HG03571 (cell line): Measurements from ENCODE around the gene HMG20B.

Source experiments
- ATAC-seq: cut with Tn5 transposase; IDR thresholded peaks from one replicate; pipeline ENCODE4 v1.9.1; 2021; ENCODE audit not compliant: unreplicated experiment

The HMG20B gene

GRCh38 chr19:3605770-3606169 lies 33.0 kb downstream of the HMG20B start:
- ATAC-seq = no peak

DNA sequence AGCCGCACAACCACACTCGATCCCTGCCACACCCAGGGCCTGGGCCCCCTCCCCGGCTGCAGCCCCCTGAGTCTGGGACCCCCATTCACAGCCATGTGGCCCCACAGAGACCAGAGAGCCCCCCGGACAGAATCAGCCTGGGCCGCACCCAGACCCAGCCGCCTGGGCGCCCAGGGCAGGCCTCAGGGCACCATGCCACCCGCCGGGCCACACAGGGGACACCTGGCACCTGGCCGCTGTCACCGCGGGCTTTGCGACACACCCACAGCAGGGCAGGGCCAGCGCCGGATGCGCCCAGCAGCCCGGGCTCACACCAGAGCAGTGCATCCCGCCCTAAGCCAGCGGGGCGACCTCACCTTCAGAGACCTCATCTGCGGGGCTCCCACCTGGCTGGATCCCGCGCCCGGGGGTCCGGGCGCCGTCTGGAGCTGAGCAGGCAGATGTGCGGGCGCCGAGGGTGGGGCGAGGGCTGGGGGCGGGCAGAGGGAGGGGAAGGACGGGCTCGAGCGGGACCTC lies 33.5 kb downstream of the HMG20B start:
- no peak for ATAC-seq

DNA sequence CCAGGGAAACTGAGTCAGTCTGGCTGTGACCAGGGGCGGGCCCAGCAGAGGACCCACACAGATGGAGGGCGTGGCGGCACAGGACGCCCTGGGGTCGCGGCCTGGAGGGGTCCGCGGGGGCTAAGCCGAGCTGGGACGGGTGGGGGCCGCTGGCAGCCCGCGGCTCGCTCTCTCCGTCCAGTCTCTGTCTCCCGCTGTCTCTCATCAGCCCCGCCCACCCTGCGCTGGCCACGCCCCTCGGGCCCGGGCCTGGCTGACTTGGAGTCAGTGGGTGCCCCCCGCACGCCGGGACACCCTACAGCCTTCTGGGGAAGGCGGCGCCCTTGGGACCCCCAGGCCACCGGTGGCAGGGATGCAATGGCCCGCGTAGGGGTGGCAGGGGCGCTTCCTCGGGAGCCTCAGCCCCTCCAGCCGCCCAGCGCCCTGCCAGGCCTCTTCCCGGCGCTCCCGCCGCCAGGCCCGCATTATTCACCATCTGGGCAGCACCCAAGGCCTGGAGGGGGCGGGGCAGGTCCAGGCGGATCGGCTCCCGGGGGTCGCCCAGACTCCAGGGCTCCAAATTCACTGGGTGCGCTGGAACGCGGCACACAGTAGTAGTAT lies 34.0 kb downstream of the HMG20B start, which contains the start of gene TBXA2R:
Gene TBXA2R, minus strand, starts transcription at position 186 of the 600 bp plus-strand sequence. CDS start 6,241 bp downstream, outside the sequence.
- ATAC-seq = no peak

DNA sequence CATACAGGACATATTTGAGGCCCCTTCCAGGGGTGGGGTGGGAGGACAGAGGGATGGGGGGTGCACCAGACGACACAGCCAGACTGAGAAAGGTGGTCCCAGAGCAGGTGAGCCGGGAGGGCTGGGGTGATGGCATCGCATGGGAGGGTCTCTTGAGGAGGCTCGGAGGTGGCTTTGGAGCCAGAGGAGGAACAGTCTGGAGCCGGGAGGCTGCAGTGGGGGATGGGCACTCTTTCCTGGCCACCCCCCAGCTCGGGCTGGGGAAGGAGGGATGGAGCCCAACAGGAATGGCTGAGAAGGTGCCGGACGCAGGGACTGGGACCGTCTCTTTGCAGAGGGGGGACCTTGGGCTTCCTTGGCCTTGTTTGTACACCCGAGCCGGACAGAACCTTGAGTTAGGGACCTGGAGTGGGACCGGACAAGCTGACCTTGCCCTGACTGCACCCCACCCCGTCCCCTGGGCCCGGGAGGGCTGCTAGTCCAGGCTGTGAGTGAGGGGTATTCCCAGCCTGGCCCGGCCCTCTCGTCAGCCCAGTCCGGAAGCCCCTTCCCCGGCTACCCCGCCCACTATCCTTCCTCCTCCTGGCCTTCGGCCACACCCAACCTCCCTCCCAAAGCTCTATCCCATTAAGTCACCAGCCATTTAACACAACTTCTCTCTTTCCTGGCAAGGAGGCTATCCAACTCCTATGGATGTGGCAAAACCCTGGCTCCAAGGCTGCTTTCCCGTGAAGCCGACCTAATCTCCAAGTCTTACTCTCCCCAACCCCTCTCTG lies 34.7 kb downstream of the HMG20B start:
- ATAC-seq = no peak

GRCh38 chr19:3608079-3608641 lies 35.4 kb downstream of the HMG20B start:
- no peak for ATAC-seq

DNA sequence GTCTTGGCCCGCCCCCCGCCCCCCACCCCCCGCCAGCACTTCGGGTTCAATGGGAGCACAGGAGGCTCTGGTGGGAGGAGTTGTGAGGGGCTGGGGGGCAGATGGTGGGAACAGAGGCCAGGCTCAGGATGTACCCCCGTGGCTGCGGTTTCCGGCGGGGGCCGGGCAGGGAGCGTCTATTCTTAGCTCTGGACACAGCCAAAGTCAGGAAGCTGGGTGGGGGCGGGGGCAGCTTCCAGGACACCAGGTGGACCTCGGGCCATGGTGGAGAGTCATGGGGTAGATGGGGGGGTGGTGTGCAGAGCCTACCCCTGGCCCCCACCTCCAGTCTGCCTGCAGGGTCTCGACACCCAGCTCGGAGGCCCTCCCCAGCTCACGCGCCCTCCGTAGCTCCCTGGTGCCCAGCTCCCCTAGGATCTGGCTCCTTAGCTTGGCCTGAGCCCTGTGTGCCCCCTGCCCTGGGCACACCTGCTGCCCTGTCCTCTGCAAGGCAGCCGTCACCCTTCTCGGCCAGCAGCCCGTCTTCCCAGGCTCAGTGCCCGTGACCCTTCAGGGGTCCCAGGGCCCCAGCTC lies 36.1 kb downstream of the HMG20B start:
- no peak for ATAC-seq

GRCh38 chr19:3609779-3610719 lies 37.3 kb downstream of the HMG20B start:
- no peak for ATAC-seq

GRCh38 chr19:3610745-3611717 lies 38.3 kb downstream of the HMG20B start:
- no peak for ATAC-seq

- no peak for ATAC-seq
Measured at GRCh38 chr19:3611841-3612240, 39.1 kb downstream of the HMG20B start.

DNA sequence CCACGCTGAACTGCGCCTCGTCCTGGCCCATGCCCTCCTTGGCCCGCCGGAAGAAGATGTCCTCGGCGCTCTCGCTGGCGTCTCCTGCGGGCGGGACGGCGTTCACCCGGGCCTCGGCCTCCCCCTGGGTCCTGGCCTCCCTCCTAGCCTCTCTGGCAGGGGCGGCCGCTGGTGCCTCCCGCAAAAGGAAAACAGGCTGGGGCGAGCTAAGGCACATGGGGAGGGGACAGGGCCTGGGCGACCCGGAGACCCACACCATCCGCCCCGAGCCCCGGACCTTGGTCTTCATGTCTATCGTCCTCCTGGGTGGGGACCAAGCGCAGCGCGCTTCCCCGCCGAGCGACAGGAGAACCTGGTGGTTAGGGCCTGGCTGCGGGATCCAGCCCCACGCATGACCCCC lies 39.6 kb downstream of the HMG20B start:
- ATAC-seq = no peak

GRCh38 chr19:3612901-3613741 lies 40.4 kb downstream of the HMG20B start:
- no peak for ATAC-seq

DNA sequence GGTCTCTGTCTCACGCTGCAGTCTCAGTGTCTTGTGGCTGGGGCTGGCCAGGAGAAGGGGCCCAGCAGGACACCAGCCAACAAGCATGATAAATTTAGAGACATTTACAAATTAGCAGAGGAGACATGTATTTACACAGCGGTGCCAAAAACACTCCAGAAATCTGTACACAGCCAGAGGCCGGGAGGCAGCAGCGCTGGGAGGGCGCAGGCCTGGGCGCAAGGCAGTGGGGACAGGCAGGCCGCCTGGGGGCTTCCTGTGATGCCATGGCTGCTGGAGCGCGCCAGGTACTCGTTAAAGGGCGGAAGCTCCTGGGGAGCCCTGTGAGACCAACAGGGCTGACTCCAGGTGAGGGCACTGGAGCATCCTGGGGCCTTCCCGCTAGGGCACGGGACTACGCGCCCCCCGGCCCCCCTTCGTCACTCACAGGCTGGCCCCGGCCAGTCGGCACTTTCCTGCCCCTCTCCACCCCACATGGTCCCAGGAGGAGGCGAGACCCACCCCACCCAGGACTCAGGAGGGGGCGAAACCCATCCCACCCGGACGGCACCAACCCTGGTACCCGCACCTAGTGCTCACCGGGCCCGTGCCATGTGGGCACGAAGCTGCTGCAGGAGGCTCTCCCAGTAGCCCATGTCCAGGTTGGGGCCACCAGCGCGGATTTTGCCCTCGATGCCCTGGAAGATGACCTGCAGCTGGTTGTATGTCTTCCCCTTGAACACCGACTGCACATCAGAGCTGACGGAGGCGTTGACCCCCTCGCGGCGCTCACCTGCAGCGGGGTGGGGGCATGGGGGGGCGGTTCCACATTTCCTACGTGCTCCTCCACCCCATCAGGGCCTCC lies 41.3 kb downstream of the HMG20B start:
- ATAC-seq = no peak

DNA sequence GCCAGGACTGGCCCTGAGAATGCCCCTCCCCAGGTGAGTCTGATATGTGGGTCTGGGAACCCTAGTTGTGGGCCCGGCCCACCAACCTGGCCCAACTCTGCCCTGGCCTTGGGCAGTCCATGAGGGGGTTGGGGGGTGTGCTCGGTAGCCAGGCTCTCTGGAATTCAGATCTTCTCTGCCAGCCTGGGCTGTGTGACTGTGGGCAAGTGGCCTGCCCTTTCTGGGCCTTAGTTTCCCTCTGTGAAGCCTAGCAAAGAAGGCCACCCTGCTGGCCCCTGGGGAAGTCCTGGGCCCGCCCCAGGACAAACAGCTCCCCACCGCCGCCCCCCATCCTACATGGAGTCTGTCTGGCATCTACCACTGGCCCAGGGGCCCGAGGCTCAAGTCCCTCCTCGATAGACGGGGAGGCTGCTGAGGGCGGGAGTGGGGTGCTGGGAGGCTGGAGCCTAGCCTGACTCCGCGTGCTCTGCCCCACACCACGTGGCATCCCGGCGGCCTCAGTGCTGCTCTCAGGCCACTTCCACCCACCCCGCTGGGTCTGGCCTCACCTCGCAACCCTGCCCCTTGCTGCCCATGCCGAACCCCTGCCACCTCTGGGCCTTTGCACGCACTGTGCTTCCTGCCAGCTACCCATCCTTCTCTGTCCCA lies 42.2 kb downstream of the HMG20B start:
- ATAC-seq = no peak

GRCh38 chr19:3615524-3616135 lies 42.9 kb downstream of the HMG20B start:
- ATAC-seq = no peak

- ATAC-seq = no peak
Measured at GRCh38 chr19:3617463-3617862, 44.7 kb downstream of the HMG20B start.

GRCh38 chr19:3618144-3618810 lies 45.5 kb downstream of the HMG20B start:
- no peak for ATAC-seq
